OCI-LY3 (cell line): ENCODE results near the gene GPR156.

Source experiments
- H2AFZ ChIP-seq: fragments of 200-600, 300-600 bp; shearing (Covaris generic); 2 replicates; pipeline ENCODE4 v1.6.0; 2014; ENCODE audit warnings: antibody characterized with exemption, low read depth, low read length
- H3K27ac ChIP-seq: fragments of 200-600, 300-600 bp; sonication (generic); 2 replicates; pipeline ENCODE4 v1.5.1; 2014; ENCODE audit warnings: mild to moderate bottlenecking, low read length, moderate library complexity, mixed read lengths
- H3K27me3 ChIP-seq: fragments of 200-600, 300-600 bp; sonication (generic); 2 replicates; pipeline ENCODE4 v1.6.1; 2014; ENCODE audit warnings: low read depth, low read length, mixed read lengths
- H3K36me3 ChIP-seq: fragments of 200-600, 300-600 bp; sonication (generic); replicated peaks from 2 replicates; pipeline ENCODE3; 2014; ENCODE audit warnings: low read depth, low read length, mixed read lengths
- H3K4me1 ChIP-seq: fragments of 300-600, 200-600 bp; sonication (generic); 2 replicates; pipeline ENCODE4 v1.6.1; 2014; ENCODE audit warnings: low read length, mixed read lengths
- H3K4me2 ChIP-seq: fragments of 200-600, 300-600 bp; sonication (generic); 2 replicates; pipeline ENCODE4 v1.6.1; 2014; ENCODE audit warnings: low read length, mixed read lengths
- H3K4me3 ChIP-seq: fragments of 300-600, 200-600 bp; sonication (generic); 2 replicates; pipeline ENCODE4 v1.5.1; 2014; ENCODE audit warnings: antibody characterized with exemption, mild to moderate bottlenecking, low read length, moderate library complexity
- H3K79me2 ChIP-seq: fragments of 300-600, 200-600 bp; shearing (Covaris generic); 2 replicates; pipeline ENCODE4 v1.6.1; 2014; ENCODE audit warnings: mild to moderate bottlenecking, low read length, mixed read lengths
- H3K9ac ChIP-seq: fragments of 300-600, 200-600 bp; shearing (Covaris generic); 2 replicates; pipeline ENCODE4 v1.6.0; 2014; ENCODE audit warnings: mild to moderate bottlenecking, low read length, moderate library complexity
- H3K9me3 ChIP-seq: fragments of 200-600, 300-600 bp; shearing (Covaris generic); 2 replicates; pipeline ENCODE4 v1.6.1; 2014; ENCODE audit warnings: low read length, mixed read lengths; ENCODE audit not compliant: insufficient read depth
- H4K20me1 ChIP-seq: fragments of 200-600, 300-600 bp; sonication (generic); 2 replicates; pipeline ENCODE4 v1.6.1; 2016; ENCODE audit warnings: low read length, mixed read lengths; ENCODE audit not compliant: insufficient read depth
- EZH2phosphoT487 ChIP-seq: fragments of 200-600 bp; shearing (Covaris generic); IDR thresholded peaks from 2 replicates; pipeline ENCODE4 v1.6.1; 2018; ENCODE audit warnings: antibody characterized with exemption, mixed run types, low read depth
- TF ChIP-seq, protein P1 (sequence below): fragments of 200-600, 300-600 bp; sonication (generic); IDR thresholded peaks from 2 replicates; pipeline ENCODE4 v1.5.1; 2014; ENCODE audit warnings: antibody characterized with exemption, low read length, low read depth

The GPR156 gene

DNA sequence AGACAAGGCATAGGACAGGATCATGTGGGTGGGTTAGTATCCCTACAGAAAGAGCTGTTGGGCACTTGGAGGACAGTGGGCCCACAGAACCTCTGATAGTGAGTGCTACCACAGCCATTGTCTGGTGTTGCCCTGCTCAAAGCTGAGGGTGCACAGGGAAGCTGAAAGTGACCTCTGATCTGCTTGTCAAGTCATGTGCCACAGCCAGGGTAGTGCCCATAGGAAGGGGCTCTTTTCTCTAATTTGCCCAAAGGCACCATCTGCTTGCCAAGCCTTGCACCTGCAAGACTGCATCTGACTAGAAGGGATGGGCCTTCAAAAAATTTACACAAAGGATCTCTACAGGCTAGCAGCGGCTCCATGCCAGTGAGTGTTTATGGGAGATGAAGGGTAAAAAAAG is 103.4 kb downstream of the GPR156 start:
- Histone ChIP-seq H3K9me3 (no peaks in the 10 kb centered on the region), H3K36me3 (no peaks in the 10 kb centered on the region), H4K20me1 (no peaks in the 10 kb centered on the region), H3K27ac (no peak overlapping the region), H3K4me1 (no peaks in the 10 kb centered on the region), H3K4me3 (no peak overlapping the region), H3K27me3 (no peaks in the 10 kb centered on the region), H3K4me2 (no peak overlapping the region), H3K9ac (no peak overlapping the region), H3K79me2 (no peaks in the 10 kb centered on the region), H2AFZ (no peak overlapping the region)
- TF ChIP-seq EZH2phosphoT487 = no peak
- TF ChIP-seq, protein P1, sequence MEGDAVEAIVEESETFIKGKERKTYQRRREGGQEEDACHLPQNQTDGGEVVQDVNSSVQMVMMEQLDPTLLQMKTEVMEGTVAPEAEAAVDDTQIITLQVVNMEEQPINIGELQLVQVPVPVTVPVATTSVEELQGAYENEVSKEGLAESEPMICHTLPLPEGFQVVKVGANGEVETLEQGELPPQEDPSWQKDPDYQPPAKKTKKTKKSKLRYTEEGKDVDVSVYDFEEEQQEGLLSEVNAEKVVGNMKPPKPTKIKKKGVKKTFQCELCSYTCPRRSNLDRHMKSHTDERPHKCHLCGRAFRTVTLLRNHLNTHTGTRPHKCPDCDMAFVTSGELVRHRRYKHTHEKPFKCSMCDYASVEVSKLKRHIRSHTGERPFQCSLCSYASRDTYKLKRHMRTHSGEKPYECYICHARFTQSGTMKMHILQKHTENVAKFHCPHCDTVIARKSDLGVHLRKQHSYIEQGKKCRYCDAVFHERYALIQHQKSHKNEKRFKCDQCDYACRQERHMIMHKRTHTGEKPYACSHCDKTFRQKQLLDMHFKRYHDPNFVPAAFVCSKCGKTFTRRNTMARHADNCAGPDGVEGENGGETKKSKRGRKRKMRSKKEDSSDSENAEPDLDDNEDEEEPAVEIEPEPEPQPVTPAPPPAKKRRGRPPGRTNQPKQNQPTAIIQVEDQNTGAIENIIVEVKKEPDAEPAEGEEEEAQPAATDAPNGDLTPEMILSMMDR = no peak

DNA sequence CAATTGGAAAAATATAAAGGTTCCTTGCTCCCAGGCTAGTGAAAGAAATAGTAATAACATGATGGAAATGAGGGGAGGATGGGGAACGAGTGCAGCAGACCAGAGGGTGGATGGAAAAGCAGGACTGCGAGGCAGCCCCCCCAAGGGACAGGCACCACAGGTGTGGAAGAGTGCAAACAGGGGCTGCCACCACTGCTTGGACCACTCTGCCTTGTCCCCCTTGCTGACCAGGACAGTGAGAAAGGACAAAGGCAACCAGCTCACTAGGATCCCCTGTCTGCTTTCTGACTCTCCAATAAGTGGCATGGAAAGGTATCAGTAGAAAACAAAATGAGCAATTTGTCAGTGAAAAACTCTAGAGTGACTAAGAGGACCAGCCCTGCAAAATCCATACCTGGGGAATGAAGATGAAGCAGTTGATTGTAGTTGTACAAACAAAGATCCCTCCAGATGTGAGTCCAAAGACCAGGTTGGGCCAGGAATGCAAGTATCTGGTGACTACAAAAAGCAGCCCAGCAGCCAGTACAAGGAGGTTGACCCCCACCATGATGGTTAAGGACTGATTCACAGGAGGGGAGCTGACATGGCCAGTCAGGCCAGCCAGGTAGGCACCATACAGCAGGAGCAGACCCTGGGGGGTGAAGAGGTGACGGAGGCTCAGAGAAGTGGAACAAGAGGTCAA is 104.2 kb downstream of the GPR156 start:
- Histone ChIP-seq H3K9ac (no peak overlapping the region), H3K4me2 (no peak overlapping the region), H3K4me1 (no peaks in the 10 kb centered on the region), H3K79me2 (no peaks in the 10 kb centered on the region), H2AFZ (no peak overlapping the region), H3K27me3 (no peaks in the 10 kb centered on the region), H3K36me3 (no peaks in the 10 kb centered on the region), H3K4me3 (no peak overlapping the region), H3K9me3 (no peaks in the 10 kb centered on the region), H4K20me1 (no peaks in the 10 kb centered on the region), H3K27ac (no peak overlapping the region)
- no peak for TF ChIP-seq EZH2phosphoT487
- TF ChIP-seq, protein P1 = no peak

DNA sequence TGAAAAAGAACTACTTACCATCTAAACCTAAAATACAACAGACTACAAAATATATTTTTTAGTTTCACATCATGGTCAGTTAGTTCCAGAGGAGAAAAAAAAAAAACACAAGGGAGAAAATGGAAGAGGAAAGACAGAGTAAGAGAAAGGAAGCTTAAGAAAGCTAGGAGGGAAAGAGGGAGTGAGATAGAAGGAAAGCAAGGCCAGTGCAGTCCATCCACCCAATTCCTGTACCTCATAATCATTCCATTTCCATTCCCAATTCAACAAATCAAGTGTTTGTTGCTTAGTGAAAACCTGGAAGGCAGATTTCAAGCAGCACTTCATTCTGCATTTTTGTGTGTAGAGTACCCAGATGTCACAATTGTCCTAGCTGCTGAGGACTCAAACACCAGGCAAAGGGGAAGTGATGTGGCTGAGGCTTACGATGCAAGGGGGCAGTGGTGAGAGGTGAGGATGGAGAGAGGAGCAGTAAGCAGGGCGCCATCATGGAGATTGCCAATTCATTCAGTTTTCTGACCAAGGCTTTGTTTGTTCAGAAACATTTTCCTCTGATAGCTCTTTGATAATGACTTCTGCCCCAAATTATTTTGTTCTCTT is 107.2 kb downstream of the GPR156 start:
- Histone ChIP-seq H3K9ac (no peak overlapping the region), H3K4me2 (no peak overlapping the region)

DNA sequence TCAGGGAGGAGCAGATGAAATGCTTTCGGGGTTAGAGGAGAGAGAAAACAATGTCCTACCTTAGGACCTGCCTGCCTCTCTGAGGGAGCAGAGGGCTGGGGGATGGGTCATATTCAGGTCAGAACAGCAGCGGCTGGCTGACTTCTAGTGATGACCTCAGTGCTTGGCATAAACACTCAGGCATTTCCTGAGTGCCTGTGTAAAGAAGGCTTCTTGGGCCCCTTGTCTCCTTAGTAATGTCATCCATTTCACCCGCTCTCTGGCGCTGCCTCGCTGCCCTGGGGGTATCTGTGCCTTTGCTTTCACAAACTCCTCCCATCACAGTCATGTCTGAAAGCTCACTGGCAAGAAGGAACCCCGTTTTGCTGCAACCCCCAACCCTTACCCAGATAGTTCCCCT is 107.9 kb downstream of the GPR156 start:
- Histone ChIP-seq H3K4me3 (no peak overlapping the region), H3K9me3 (no peaks in the 10 kb centered on the region), H3K4me2 (no peak overlapping the region), H3K36me3 (no peaks in the 10 kb centered on the region), H3K27ac (no peak overlapping the region), H3K4me1 (no peaks in the 10 kb centered on the region), H3K27me3 (no peaks in the 10 kb centered on the region), H3K79me2 (no peaks in the 10 kb centered on the region), H2AFZ (no peak overlapping the region), H3K9ac (no peak overlapping the region), H4K20me1 (no peaks in the 10 kb centered on the region)
- no peak for TF ChIP-seq EZH2phosphoT487
- TF ChIP-seq, protein P1 = no peak

More for the DNA sequence above, 107.2 kb downstream of the GPR156 start:
- H3K79me2 ChIP-seq = no peaks in the 10 kb centered on the region
- no peak overlapping the region for H3K4me3 ChIP-seq
- H3K36me3 ChIP-seq = no peaks in the 10 kb centered on the region
- no peaks in the 10 kb centered on the region for H4K20me1 ChIP-seq
- no peaks in the 10 kb centered on the region for H3K4me1 ChIP-seq
- no peak overlapping the region for H3K27ac ChIP-seq
- no peaks in the 10 kb centered on the region for H3K27me3 ChIP-seq
- TF ChIP-seq, protein P1 = no peak
- TF ChIP-seq EZH2phosphoT487 = no peak
- H2AFZ ChIP-seq = no peak overlapping the region
- no peaks in the 10 kb centered on the region for H3K9me3 ChIP-seq
